Measurements from ENCODE around the gene KIF3B. TPM values are rescaled to one million over a fixed set of nuclear protein-coding genes. Genes with fewer than 3 reads are reported as not detected.
A peak's percentile ranks its signal among the peaks of the same experiment; 100 is the strongest.
"Not testable (repeated sequence)": the region's sequence is repeated elsewhere in the genome, so short reads cannot be mapped to it uniquely, and the experiment has no call there.

Gene KIF3B
- polyA plus RNA-seq, 3 donors = 47.1 to 49.1 (median 47.9) TPM

DNA sequence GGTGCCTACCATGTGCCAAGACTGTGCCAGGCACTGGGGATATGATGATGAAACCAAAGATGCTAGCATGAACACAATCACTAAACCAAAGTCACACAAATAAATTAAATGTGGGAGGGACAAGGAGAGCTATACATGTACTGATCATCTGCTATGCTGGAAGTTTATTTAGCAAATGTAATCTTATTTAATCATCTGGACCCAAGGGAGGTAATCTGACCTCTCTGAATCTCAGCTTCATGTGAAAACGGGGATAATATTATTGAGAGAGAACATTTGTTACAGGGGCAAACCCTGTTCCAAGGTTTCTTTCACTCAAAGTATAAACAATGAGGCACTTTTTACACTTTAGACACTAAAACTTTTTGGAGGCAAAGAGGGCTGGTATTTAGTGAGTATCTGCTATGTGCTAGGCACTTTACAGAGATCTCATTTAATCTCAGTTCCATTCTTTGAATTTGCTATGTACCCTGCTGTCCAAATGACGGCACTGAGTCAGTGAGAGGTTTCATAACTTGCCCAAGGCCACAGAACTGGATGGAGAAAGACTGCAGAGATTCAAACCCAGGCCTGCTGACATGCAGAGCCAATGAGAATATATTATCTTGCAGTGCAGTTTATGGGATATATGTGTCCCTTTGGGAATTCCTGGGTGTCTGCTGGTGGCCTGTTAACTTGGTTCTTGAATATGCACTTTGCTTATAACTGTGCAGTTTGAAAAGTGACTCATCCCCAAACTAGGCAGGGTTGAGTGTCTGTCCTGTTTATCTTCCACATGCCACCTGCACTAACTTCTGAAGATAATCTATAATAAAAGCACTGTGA is 77.4 kb downstream of the KIF3B start:
- no peak for DNase-seq (ENCODE audit: low read depth in 3 of 3, low spot score in 2 of 3)

DNA sequence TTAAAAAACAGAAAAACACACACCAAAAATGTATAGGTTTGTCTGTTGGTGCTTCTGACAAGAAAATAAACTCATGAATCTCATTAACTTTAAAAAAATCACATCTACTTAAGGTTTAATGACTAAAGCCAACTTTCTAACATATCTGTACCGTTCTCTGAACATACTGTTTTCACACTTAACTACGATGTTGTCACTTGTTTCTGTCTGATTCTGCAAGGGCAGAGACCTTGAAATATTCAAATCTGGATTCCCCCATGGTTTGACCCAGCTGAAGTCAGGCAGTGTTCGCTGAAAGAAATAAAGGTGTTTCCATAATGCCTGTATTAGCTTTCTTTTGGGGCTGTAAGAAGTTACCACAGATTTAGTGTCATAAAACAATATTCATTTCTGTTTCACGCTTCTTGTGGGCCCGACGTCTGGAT is 78.0 kb downstream of the KIF3B start:
- DNase-seq (ENCODE audit: low read depth in 3 of 3, low spot score in 2 of 3) = no peak

DNA sequence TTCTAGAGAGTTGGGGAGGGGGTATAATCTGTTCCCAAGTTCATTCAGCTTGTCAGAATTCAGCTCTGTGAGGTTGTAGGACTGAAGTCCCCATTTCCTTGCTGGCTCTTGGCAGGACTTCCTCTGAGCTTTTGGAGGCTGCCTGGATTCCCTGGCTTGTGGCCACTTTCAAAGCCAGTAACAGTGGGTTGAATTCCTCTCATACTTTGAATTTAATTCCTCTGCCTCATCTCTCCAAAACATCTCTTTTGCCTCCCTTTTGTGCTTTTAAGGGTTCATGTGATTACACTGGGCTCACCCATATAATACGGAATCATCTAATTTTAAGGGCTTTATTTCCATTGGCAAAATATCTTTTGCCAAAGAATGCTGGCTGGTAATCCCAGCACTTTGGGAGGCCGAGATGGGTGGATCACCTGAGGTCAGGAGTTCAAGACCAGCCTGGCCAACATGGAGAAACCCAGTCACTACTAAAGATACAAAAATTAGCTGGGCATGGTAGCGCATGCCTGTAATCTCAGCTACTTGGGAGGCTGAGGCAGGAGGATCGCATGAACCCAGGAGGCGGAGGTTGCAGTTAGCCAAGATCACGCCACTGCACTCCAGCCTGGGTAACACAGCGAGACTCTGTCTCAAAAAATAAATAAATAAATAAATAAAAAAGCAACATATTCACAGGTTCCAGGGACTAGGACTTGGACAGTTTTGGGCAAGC is 78.6 kb downstream of the KIF3B start:
- not testable (repeated sequence) for DNase-seq (ENCODE audit: low read depth in 3 of 3, low spot score in 2 of 3)

DNA sequence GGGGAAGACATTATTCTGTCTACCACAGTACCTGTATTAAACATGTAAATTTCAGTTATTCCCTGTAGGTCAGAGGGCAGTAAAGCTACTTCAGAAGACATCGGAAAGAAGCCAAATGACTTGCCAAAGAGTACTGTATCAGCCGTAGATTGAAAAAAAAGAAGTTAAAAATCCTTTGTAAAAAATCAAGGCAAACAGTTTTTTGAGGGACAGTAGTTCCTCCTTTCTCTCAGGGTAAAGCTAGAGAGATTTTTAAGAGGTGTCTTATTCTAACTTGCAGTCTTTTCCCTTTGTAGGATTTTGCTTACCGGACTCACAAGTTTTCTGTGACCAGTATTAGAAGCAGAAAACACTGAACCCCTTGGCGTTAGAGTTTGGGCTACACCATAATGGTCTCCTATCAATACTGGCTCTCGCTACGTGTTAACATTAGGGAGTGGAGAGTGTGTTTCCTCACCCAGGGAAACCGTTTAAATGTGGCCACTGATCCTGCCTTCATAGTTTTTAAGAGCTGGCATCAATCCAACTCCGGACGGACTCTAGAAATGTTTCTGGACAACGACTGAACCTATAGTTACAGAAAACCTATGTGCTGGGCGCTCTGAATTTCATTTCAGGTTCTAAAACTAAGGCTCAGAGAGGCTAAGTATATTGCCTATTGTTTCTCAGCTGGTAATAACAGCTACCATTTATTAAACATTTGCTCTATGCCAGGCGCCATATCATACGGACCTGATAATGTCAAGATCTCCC is 79.3 kb downstream of the KIF3B start:
- DNase-seq (ENCODE audit: low read depth in 3 of 3, low spot score in 2 of 3) = no peak

DNA sequence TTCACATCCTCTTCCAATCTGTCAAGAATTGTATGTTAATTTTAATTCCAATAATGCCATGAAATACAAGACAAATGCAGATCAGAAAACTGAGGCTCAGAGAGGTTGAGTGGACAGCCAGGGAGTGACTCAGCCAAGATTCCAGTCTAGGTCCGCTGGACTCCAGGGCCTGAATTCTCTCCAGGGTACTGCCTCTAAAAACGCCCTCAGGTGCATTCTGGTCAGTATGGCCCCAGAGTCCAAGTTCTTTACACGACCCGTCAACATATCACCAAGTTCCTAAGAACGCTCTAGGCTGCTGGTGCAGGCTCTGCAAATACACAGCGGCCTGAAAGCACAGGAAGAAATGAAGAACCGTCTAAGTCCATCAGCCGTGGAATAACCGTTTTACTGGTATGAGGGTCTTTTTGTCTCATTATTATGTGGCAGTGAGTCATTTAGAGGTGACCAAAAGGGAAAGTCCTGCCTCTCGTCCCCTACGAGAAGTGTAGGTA is 80.0 kb downstream of the KIF3B start:
- DNase-seq (ENCODE audit: low read depth in 3 of 3, low spot score in 2 of 3) = no peak

DNA sequence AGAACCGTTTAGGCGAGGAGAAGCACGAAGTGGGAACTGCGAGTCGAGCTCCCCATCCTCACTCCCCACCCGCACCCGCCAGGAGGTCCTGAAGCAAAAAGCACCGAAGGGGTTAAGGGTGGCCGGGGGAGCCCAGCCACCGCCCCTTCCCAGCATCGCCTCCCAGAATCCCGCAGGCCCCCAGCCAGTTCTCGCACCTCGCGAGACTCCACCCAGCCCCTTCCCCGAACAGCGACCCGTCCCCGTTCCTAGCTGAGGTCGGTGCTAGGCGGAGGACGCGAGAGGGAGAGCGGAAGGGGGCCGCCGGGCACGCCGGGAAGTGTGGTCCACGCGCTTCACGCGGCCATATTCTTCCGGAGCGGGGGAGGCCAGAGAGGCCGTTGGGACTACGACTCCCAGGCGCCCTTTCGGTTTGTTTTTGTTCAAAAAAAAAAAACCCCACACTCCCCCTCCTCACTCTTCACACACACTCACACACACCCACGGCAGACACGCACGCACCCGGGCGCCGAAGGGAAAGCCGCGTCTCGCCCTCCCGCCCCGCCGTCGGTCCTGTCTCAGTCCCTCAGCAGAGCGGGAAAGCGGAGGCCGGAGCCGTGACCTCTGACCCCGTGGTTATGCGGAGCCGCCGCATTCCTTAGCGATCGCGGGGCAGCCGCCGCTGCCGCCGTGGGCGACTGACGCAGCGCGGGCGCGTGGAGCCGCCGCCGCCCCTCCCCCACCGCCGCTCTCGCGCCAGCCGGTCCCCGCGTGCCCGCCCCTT is 80.6 kb downstream of the KIF3B start, which contains the start of gene ASXL1:
TSS of gene ASXL1 (plus strand) at position 463 of the 763 bp plus-strand sequence. CDS start 445 bp downstream, outside the sequence.
- peak; percentile 94 to 97 (median 97) for DNase-seq (ENCODE audit: low read depth in 3 of 3, low spot score in 2 of 3)

DNA sequence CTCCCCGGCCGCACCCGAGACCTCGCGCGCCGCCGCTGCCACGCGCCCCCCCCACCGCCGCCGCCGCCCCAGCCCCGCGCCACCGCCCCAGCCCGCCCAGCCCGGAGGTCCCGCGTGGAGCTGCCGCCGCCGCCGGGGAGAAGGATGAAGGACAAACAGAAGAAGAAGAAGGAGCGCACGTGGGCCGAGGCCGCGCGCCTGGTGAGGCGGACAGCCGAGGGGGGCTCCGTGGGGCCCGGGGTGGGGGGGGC is 81.1 kb downstream of the KIF3B start:
- DNase-seq (ENCODE audit: low read depth in 3 of 3, low spot score in 2 of 3) = no peak

DNA sequence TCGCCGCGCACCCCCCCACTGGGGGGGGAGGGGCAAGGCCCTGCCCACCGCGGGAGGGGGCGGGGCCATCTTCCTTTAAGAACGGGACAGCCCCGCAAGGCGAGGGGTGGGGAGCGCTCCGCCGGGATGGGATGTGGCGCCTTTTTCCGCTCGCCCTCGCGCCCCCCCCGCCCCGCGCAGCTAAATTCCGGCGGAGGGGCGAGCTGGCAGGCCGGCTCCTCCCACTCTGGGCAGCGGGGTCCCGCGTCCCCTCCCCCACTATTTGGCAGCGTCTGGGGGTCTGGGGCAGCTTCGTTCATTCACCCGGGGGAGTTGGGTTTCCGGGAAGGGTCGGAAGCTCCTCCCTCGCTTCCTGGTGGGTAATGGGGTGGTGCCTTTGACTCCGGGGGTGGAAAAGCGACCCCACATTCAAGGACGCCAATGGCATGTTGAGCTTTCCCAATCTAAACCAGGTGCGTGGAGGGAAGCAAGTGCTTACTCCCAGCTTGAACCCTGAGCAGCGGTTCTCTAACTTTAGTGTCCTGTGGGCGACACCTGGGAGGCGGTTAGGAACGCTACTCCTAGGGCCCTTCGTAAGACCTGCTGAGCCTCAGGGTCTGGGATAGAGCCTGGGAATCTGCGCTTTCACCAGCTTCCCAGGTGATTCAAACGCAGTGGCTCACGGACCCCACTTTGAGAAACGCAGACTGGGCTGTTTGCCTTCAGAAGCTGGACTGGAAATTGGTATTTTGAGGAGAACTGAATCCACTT is 81.6 kb downstream of the KIF3B start:
- DNase-seq (ENCODE audit: low read depth in 3 of 3, low spot score in 2 of 3) = no peak

DNA sequence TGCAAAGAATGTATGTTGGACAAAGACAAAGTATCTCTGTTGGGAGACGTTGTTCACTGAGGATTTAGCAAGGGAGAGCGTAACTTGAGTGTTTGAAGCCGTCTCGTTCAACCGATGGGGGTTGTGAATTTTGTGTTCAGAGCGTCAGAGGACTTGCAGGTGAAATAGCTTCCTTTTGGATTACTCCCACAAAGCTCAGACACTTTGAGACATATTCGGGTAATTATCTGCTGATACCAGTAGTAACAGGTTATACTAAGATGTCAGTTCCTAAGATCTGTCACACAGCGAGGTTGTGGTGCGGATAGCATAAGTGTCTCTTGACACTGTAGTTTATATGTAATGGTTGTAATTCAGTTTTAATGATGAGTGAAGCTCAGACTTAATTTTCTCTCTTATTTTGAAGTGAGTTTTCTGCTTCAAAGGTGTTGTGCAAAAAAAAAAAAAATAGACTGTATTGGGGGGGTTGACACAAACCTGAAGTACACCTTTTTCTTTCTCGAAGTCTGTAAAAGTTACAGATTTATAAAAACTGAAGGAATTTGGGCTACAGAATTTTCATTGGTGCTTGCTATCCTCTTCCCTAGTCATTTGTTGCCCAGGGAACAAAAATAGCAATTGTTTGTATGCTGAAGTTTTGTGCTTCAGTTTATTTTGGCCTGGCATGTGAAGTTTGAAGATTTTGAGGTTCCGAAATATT is 82.3 kb downstream of the KIF3B start:
- DNase-seq (ENCODE audit: low read depth in 3 of 3, low spot score in 2 of 3) = no peak

DNA sequence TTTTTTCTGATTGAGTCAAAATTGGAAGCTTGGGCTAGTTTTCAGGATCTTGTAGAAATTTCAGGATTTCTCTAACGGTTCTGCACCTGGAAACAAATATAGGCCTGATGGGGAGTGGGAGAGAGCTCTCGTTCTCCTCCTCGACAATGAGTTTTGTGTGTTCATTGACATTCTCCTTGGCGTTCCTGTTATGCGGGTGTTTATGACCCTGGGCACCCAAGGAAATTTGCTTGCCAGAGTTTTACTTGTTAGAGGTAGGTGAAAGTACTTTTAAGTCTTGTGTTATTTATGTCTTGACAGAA is 82.8 kb downstream of the KIF3B start:
- DNase-seq (ENCODE audit: low read depth in 3 of 3, low spot score in 2 of 3) = no peak

DNA sequence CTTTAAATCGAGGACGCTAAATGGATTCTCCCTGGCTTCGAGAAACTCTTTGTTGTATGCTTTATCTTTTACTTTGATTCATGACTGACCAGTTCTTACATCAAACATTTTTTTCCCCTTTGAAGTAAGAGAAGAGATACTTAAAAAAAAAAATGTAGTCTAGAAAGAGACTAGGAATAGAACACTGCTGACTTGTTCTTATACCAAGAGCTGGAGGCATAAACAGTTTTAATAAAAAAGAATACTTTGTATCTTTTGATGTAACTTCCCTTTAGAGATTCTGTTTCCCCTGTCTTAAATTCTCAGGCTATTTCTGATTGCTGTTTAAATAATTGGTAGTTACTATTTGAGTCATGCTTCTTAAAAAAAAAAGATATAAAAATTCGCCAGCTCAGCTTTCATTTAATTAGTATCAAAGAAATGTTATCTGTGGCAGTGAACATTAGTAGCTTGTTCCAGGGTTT is 85.5 kb downstream of the KIF3B start:
- no peak for DNase-seq (ENCODE audit: low read depth in 3 of 3, low spot score in 2 of 3)

DNA sequence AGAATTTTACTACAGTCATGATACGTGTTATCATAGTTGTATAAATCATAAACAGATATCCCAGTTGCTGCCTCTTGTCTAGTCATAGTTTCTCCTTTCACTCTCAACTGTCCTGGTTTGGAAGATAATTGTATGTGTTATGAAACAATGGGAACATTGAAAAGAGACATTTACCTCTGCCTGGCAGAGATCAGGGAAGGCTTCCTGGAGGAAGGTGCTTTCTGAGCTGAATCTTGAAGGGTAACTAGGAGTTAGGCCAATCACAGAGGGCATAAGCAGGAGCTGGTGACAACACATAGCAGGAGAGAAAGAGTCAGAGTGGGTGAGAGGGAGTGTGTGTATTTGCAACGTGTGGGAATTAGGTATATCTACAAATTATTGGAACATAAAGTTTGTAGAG is 86.0 kb downstream of the KIF3B start:
- DNase-seq (ENCODE audit: low read depth in 3 of 3, low spot score in 2 of 3) = no peak

DNA sequence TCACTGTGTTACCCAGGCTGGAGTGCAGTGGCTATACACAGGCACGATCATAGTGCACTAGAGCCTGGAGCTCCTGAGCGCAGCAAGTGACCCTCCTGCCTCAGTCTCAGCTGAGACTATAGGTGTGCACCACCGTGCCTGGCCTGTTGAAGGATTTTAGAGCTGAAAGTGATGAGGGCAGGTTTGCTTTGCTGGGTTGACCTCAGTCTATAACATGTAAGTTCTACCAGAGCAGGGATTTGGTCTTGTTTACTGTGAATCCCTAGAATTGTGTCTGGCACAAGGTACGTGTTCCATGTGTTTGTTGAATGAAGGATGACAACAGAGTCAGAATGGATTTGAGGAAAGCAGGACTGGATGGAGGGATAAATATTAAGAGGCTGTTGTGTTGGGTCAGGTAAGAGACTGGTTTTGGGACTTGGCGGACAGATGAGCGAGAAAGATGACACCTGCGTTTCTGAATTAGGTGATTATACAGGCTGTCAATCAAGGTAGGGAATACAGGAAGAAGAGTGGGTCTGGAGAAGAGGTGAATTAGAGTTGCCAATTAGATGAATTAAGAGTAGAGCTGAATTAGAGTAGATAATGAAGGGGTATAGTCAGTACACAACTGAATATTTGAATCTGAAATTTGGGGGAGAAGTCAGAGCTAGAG is 87.2 kb downstream of the KIF3B start:
- no peak for DNase-seq (ENCODE audit: low read depth in 3 of 3, low spot score in 2 of 3)

DNA sequence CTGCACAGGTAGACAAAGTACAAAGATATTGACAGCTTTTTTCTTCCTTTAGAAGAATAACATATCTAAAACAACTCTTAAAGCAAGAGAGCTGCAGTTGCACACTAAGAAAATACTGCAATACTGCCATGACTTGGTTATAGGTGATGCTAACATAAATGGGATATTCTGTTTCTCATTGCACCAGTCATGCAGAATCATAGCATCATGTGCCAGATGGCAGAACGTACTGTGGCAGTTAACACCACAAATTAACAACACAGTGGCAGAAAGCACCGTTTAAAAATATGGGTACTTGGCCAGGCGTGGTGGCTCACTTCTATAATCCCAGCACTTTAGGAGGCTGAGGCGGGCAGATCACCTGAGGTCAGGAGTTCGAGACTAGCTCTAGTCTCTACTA is 88.1 kb downstream of the KIF3B start:
- DNase-seq (ENCODE audit: low read depth in 3 of 3, low spot score in 2 of 3) = no peak

DNA sequence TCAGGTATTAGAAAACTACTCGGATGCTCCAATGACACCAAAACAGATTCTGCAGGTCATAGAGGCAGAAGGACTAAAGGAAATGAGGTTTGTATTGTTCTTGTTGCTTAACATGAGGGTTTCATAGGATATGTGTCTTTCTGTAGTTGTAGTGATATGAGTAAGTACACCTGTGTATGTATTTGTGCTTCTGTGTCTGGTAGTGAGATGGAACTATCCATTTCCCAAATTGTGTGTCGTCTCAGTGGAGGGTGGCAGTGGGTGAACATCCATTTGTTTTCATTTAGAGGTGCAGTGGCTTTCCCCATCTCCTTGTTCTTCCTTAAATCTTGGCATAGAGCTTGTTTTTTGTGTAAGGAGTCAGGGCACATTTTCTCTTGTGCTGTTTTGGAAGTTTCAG is 88.9 kb downstream of the KIF3B start:
- no peak for DNase-seq (ENCODE audit: low read depth in 3 of 3, low spot score in 2 of 3)

DNA sequence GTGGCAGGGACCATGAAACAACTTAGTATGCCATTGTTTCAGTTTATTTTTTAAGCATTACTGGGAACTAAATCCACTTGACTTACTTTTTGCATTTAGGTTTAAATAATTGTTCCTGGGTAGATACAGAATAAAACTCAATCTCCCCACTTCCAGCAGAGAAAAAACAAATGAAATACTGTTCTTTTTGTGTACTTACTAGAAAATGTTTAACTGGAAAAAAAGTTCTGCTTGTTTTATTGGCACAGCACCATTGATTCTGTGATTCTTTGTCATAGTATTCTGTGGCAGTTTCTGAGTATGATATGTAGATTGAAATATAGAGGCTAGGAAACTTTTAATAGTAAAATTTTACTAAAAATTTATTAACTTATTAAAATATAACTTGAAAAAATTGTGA is 90.9 kb downstream of the KIF3B start:
- DNase-seq (ENCODE audit: low read depth in 3 of 3, low spot score in 2 of 3) = no peak

DNA sequence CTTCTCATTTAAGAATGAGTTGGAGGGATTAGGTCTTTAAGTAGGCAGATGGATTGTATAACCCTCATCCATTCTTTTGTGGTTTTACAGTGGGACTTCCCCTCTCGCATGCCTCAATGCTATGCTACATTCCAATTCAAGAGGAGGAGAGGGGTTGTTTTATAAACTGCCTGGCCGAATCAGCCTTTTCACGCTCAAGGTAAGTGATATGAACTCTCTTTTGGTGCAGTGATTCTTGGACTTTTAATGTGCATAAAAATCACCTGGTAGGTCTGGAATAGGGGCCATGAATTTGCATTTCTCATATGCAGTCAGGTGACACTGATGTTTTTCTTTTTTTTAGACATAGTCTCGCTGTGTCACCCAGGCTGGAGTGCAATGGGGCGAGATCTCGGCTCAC is 91.5 kb downstream of the KIF3B start:
- DNase-seq (ENCODE audit: low read depth in 3 of 3, low spot score in 2 of 3) = no peak

DNA sequence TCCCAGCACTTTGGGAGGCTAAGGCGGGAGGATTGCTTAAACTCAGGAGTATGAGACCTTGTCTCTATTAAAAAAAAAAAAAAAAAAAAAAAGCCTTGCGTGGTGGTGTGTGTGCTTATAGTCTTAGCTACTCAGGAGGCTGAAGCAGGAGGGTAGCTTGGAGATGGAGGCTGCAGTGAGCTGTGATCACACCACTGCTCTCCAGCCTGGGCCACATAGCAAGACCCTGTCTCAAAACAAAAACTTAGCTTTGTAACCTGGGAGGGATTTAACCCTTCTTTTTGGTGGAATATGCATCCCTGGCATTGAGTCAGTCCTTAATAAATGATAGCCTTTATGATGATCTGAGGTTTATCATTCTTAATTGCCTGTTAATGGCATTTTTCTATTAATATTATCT is 93.4 kb downstream of the KIF3B start:
- no peak for DNase-seq (ENCODE audit: low read depth in 3 of 3, low spot score in 2 of 3)

DNA sequence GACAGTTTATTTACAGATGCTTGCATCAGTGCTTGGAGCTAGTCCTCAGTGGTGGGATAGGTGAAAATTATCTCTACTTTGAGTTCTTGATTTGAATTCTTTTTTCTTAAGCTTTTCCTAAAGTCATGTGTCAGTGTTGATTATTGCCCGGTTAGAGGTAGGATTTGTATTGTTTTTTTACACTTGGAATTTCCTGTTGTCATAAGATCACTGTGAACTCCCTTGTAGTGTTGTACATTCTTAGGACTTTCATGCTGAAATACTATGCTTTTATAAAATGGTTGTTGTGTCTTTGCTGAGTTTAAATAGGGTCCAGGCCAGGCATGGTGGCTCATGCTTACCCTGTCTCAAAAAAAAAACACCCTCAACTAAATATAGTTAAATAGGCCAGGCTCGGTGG is 101.0 kb downstream of the KIF3B start:
- no peak for DNase-seq (ENCODE audit: low read depth in 3 of 3, low spot score in 2 of 3)

Data from right renal cortex interstitium (tissue), 3 donors.